HepG2 (cell line): ENCODE results near the gene RAP2C. TPM values are rescaled to one million over a fixed set of nuclear protein-coding genes. Genes with fewer than 3 reads are reported as not detected.

Experiments
- ATF5 ChIP-seq: sonication (generic); formaldehyde crosslinking; IDR thresholded peaks from 2 replicates; pipeline ENCODE4 v1.4.0; 2020; ENCODE audit warnings: mild to moderate bottlenecking, low read depth, missing genetic modification reagents
- ELF1 ChIP-seq: sonication (generic); formaldehyde crosslinking; IDR thresholded peaks from 2 replicates; pipeline ENCODE4 v1.4.0; 2020; ENCODE audit warnings: missing genetic modification reagents
- FOXK2 ChIP-seq: fragments of 450-650 bp; IDR thresholded peaks from 2 replicates; pipeline ENCODE4 v1.6.1; 2016
- HINFP ChIP-seq: sonication (generic); formaldehyde crosslinking; IDR thresholded peaks from 2 replicates; pipeline ENCODE4 v1.4.0; 2020; ENCODE audit warnings: low read depth, mild to moderate bottlenecking, missing genetic modification reagents
- MIER3 ChIP-seq: IDR thresholded peaks from 2 replicates; pipeline ENCODE4 v1.6.1; 2016; ENCODE audit warnings: missing compliant biosample characterization, borderline replicate concordance
- MTF2 ChIP-seq: sonication (generic); formaldehyde crosslinking; IDR thresholded peaks from 2 replicates; pipeline ENCODE4 v1.5.0; 2020; ENCODE audit warnings: missing genetic modification reagents, borderline replicate concordance
- RBM22 ChIP-seq: fragments of 200-400 bp; formaldehyde crosslinking; optimal IDR thresholded peaks from 2 replicates; pipeline ENCODE3; 2017; ENCODE audit warnings: mild to moderate bottlenecking, low read length, moderate library complexity
- REL ChIP-seq: sonication (generic); formaldehyde crosslinking; conservative IDR thresholded peaks from 2 replicates; pipeline ENCODE4 v1.8.0; 2022; ENCODE audit warnings: mild to moderate bottlenecking, missing genetic modification reagents, moderate library complexity
- TBX2 ChIP-seq: sonication (generic); formaldehyde crosslinking; IDR thresholded peaks from 2 replicates; pipeline ENCODE4 v1.5.0; 2020; ENCODE audit warnings: missing genetic modification reagents, mild to moderate bottlenecking, borderline replicate concordance
- TFDP2 ChIP-seq: sonication (generic); formaldehyde crosslinking; IDR thresholded peaks from 2 replicates; pipeline ENCODE4 v1.4.0; 2020; ENCODE audit warnings: missing genetic modification reagents
- TFE3 ChIP-seq: IDR thresholded peaks from 2 replicates; pipeline ENCODE4 v1.6.1; 2016
- TRAFD1 ChIP-seq: sonication (generic); formaldehyde crosslinking; IDR thresholded peaks from 2 replicates; pipeline ENCODE4 v1.5.1; 2020; ENCODE audit warnings: missing genetic modification reagents, mild to moderate bottlenecking, borderline replicate concordance
- YY1 ChIP-seq: IDR thresholded peaks from 2 replicates; pipeline ENCODE4 v1.6.1; 2011; ENCODE audit warnings: low read length, low read depth, moderate library complexity, mild to moderate bottlenecking; ENCODE audit not compliant: insufficient read depth, insufficient replicate concordance
- ZBTB7B ChIP-seq: sonication (generic); formaldehyde crosslinking; IDR thresholded peaks from 2 replicates; pipeline ENCODE4 v1.4.0; 2020; ENCODE audit warnings: missing genetic modification reagents
- ZFP82 ChIP-seq: sonication (generic); formaldehyde crosslinking; IDR thresholded peaks from 2 replicates; pipeline ENCODE4 v1.5.1; 2020; ENCODE audit warnings: mild to moderate bottlenecking, missing genetic modification reagents, borderline replicate concordance
- ZNF30 ChIP-seq: sonication (generic); formaldehyde crosslinking; IDR thresholded peaks from 2 replicates; pipeline ENCODE4 v1.5.0; 2020; ENCODE audit warnings: mild to moderate bottlenecking, missing genetic modification reagents
- ZNF337 ChIP-seq: sonication (generic); formaldehyde crosslinking; IDR thresholded peaks from 2 replicates; pipeline ENCODE4 v1.5.1; 2020; ENCODE audit warnings: missing genetic modification reagents, low read depth, mild to moderate bottlenecking, borderline replicate concordance
- ZNF580 ChIP-seq: IDR thresholded peaks from 2 replicates; pipeline ENCODE4 v1.6.1; 2016; ENCODE audit warnings: low read depth, borderline replicate concordance
- ZNF850 ChIP-seq: sonication (generic); formaldehyde crosslinking; conservative IDR thresholded peaks from 2 replicates; pipeline ENCODE4 v1.9.0; 2021; ENCODE audit warnings: mild to moderate bottlenecking, missing genetic modification reagents
- ZUFSP ChIP-seq: sonication (generic); formaldehyde crosslinking; IDR thresholded peaks from 2 replicates; pipeline ENCODE4 v1.9.0; 2021; ENCODE audit warnings: missing genetic modification reagents, mild to moderate bottlenecking, borderline replicate concordance
- polyA plus RNA-seq, 8 experiments: library from polyadenylated mRNA; depleted of rRNA in 3 of 8; stranded (reverse) in 7 of 8; unstranded in 1 of 8; fragments of >200 nt; fragmentation: Illumina TruSeq in 4 of 8; extraction: Trizol in 4 of 8; gene quantifications; 2 replicates each; pipeline versions ENCODE4 v1.2.1 to v1.2.3, GENCODE V29; 2011 to 2016; ENCODE audit warnings: low read depth in 4 of 8, missing spikeins in 1 of 8, mixed read lengths in 1 of 8; ENCODE audit not compliant: insufficient read depth in 1 of 8
- total RNA-seq, 5 experiments: library from RNA; depleted of rRNA; stranded (reverse); fragments of >200 nt; fragmentation: Illumina TruSeq; extraction: Trizol; gene quantifications; 2 replicates each; pipeline ENCODE4 v1.2.3, GENCODE V29; 2016; ENCODE audit warnings: low read depth in 1 of 5

RAP2C gene
- total and polyA plus RNA-seq, 2 of the 13 experiments (the other 11 are each of a cell fraction or from before 2014, with no cell fraction given), result 8.0 to 28.5 TPM

GRCh38 chrX:132217203-132218073 is 1.8 kb downstream of the RAP2C start (continued):
- TF ChIP-seq ZUFSP (CRISPR knock-in tag), result no peak
- no peak for TF ChIP-seq TRAFD1
- TF ChIP-seq ATF5 (CRISPR knock-in tag), result no peak
- no peak for TF ChIP-seq YY1
- TF ChIP-seq RBM22, result no peak
- 0 out of 2 replicates have a peak, but pooled peaks have one; percentile 11 for TF ChIP-seq TBX2 (CRISPR knock-in tag)
- TF ChIP-seq ZNF337 (CRISPR knock-in tag), result no peak
- peak; percentile 49; the same call in 1 of the 2 replicates for TF ChIP-seq ZBTB7B (CRISPR knock-in tag)
- TF ChIP-seq REL, result no peak
- no peak for TF ChIP-seq ZNF850 (CRISPR knock-in tag)
- TF ChIP-seq ZNF30 (CRISPR knock-in tag), result no peak
- TF ChIP-seq MTF2, result no peak
- TF ChIP-seq MIER3 (CRISPR knock-in tag), result no peak
- no peak for TF ChIP-seq TFE3 (CRISPR knock-in tag)
- TF ChIP-seq ELF1 (CRISPR knock-in tag), result peak; percentile 47; the same call in 1 of the 2 replicates
- no peak for TF ChIP-seq ZNF580
- no peak for TF ChIP-seq TFDP2
- TF ChIP-seq FOXK2, result no peak
- no peak for TF ChIP-seq HINFP (CRISPR knock-in tag)
- no peak for TF ChIP-seq ZFP82 (CRISPR knock-in tag)
